Skeletal muscle satellite cell (primary cell): ENCODE results near the gene C1QTNF6.

Experiments
- H3K27me3 ChIP-seq: 2 replicates; pipeline ENCODE4 v1.7.0; 2013; ENCODE audit warnings: low read length; ENCODE audit not compliant: control insufficient read depth, insufficient read depth
- H3K36me3 ChIP-seq: 2 replicates; pipeline ENCODE4 v1.7.0; 2013; ENCODE audit warnings: mild to moderate bottlenecking, control low read depth, low read length; ENCODE audit not compliant: insufficient read depth
- H3K4me1 ChIP-seq: 2 replicates; pipeline ENCODE4 v1.7.0; 2013; ENCODE audit warnings: low read length; ENCODE audit not compliant: control insufficient read depth, insufficient read depth
- H3K4me2 ChIP-seq: 2 replicates; pipeline ENCODE4 v1.7.0; 2013; ENCODE audit warnings: mild to moderate bottlenecking, low read length
- H3K4me3 ChIP-seq: 2 replicates; pipeline ENCODE4 v1.7.0; 2013; ENCODE audit warnings: low read length
- H3K9ac ChIP-seq: 2 replicates; pipeline ENCODE4 v1.7.0; 2013; ENCODE audit warnings: mild to moderate bottlenecking, low read depth, low read length, moderate library complexity
- H3K9me3 ChIP-seq: replicated peaks from 2 replicates; pipeline ENCODE4 v1.7.0; 2013; ENCODE audit warnings: mild to moderate bottlenecking, control low read depth, low read length

C1QTNF6 gene

DNA sequence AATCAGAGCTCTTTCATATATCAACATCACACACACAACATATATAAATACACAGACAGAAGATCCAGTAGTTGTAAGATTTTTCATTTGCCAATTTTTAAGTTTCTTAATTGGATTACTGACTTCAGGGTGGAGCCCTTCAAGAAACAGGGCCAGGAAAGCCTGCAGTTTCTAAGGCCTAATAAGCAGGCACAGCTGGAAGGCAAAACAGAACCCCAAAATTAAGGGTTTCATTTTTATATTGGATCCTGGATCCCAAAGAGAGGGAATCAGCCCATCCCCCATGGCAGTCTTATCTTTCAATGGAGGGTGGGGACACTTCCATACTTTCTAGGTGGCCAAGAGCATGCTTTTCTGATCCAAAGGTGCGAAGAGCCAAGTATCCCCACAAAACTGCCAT is 4.7 kb upstream of the C1QTNF6 start:
- Histone ChIP-seq H3K9me3 (no peaks in the 10 kb centered on the region), H3K4me2 (no peak overlapping the region), H3K27me3 (no peaks in the 10 kb centered on the region), H3K9ac (no peak overlapping the region), H3K4me1 (peaks cover 18% of the 10 kb centered on the region), H3K36me3 (no peaks in the 10 kb centered on the region), H3K4me3 (no peak overlapping the region)

DNA sequence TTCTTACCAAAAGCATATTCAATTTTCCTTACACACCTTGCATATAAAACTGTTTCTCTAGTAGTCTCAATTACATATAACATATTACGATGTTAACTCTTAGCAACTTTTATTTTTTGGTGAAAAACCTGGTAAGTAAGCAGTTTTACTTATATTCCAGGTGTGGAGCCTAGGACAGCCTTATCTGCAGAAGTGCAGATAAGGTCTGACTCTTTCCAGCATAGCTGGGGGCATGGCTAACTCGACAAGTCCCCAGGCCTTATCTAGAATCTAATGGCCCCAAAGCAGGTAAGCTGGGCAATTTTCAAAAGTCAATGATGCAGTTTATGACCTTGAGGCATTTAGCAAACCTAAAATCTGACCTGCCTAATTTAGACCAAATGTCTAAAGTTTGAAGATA is 4.2 kb upstream of the C1QTNF6 start:
- no peak overlapping the region for H3K9ac ChIP-seq
- no peak overlapping the region for H3K4me3 ChIP-seq
- H3K27me3 ChIP-seq = no peaks in the 10 kb centered on the region
- no peak overlapping the region for H3K4me2 ChIP-seq
- no peaks in the 10 kb centered on the region for H3K9me3 ChIP-seq
- H3K36me3 ChIP-seq = no peaks in the 10 kb centered on the region
- peaks cover 18% of the 10 kb centered on the region for H3K4me1 ChIP-seq

DNA sequence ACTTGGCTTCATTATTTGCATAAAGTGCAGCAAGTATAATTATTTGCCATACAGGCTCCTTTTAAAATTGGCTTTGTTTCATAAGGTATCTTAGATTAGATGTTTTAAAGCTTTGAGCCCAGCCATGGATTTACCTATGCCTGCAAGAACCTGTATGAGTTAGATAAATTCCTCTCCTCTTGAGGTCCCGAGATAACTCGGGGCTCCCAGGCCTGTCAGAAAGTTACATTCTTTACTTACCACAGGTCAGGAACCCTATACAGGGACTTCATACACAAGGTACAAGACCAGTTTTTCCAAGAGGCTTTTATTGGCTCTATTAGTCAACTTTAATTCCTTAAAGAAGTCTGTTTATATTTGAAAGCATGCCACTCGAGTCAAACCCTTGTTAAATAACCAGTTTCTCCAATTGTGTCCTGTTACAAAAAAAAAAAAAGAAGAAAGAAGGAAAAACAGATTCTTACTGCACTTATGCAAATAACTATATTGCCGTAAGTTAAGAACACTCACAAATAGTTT is 2.3 kb upstream of the C1QTNF6 start:
- Histone ChIP-seq H3K4me1 (peaks cover 18% of the 10 kb centered on the region), H3K4me2 (no peak overlapping the region)

DNA sequence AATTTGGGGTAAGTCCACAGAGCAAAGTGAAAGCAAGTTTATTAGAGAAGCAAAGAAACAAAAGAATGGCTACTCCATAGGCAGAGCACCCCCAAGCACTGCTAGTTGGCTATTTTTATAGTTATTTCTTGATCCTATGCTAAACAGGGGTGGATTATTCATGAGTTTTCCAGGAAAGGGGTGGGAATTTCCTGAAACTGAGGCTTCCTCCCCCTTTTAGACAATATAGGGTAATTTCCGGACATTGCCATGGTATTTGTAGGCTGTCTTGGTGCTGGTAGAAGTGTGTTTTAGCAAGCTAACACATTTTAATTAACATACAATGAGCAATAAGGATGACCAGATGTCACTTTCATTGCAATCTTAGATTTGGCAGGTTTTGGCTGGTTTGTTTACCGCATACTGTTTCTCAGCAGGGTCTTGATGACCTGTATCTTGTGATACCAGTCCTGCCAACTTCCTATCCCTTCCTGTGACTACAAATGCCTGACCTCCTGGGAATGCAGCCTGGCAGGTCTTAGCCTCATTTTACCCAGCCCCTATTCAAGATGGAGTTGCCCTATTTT is 937 bp upstream of the C1QTNF6 start:
- H3K36me3 ChIP-seq = no peaks in the 10 kb centered on the region
- no peak overlapping the region for H3K9ac ChIP-seq
- peaks cover 18% of the 10 kb centered on the region for H3K4me1 ChIP-seq
- no peak overlapping the region for H3K4me2 ChIP-seq
- H3K27me3 ChIP-seq = no peaks in the 10 kb centered on the region
- H3K4me3 ChIP-seq = no peak overlapping the region
- H3K9me3 ChIP-seq = no peaks in the 10 kb centered on the region

More for the DNA sequence above, 2.3 kb upstream of the C1QTNF6 start:
- Histone ChIP-seq H3K4me3 (no peak overlapping the region), H3K9me3 (no peaks in the 10 kb centered on the region), H3K36me3 (no peaks in the 10 kb centered on the region), H3K9ac (no peak overlapping the region), H3K27me3 (no peaks in the 10 kb centered on the region)

DNA sequence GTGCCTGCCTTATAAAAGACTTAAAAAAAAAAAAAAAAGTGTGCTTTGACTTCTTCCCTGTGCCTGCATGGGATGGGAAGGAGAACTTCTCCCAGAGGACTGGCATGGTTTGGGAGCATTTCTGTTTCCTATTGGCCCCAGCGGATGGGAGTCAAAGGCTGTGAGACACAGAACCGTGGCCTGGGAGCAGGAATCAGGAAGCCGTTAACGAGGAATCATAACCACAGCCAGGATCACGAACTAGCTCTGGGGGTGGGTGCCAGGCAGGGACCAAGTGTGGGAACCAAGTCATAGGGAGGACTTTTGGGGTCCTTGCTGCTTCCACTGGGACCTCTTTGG is 526 bp downstream of the C1QTNF6 start:
- Histone ChIP-seq H3K4me1 (peaks cover 18% of the 10 kb centered on the region), H3K4me2 (peak overlapping the region; percentile 85), H3K27me3 (no peaks in the 10 kb centered on the region), H3K36me3 (no peaks in the 10 kb centered on the region), H3K9me3 (no peaks in the 10 kb centered on the region), H3K4me3 (peak overlapping the region; percentile 66), H3K9ac (peak overlapping the region; percentile 82)

DNA sequence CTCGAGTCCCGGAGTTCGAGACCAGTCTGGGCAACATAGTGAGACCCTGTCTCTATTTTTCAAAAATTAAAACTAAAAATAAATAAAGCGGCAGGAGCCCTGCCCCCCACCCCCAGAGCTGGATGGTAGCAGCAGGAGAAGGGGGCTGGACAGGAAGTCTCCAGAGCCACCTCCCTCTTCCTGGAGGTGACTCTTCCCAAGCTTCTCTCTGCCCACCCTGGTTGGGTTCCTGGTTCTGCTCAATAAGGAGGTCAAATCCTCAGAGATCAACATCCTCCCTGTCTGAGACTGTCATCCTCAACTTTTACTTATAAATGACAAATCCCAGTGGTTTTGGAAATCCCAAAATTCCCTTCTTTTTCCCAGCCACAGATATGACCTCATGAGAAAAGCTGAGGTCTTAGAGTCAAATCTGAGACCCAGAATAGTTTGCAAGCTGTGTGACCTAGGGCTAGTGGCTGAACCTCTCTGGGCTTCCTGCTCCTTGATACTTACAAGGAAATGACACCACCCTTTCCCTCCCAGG is 987 bp downstream of the C1QTNF6 start:
- Histone ChIP-seq H3K4me3 (peak overlapping the region; percentile 66), H3K9ac (peak overlapping the region; percentile 82)

DNA sequence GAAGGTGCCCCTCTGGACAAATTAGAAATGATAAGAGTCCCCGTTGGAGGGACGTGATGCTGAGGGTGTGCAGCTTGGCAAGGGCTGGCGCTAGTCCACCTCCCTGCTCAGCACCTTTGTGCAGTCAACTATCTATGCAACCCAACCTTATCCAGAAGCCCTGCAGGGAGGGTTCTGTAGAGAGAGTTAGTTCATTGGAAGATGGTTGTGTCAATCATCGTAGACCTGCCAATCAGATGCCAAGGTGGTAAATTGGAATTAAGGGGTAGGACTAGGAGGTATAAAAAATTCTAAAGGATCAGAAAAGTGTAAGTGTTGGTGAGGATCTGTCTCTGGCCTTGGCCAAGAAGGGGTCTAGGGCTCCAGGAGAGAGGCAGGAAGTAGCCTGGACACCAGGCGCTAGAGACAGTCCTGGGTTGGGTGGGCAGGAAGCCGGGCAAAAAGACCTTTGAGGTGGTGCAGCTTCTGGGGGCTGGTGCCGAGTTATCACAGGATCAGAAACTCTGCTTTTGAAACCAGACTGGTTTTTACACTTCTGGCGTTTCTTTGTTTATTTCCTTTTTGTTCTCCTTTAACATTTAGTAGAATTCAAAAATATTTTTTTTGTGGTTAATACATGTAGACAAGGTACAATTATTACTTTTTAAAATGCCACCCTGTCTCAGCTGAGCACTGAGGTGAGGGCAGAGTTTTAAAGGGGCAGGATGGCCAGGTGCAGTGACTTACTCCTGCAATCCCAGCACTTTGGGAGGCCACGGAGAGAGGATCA is 1.6 kb downstream of the C1QTNF6 start:
- Histone ChIP-seq H3K36me3 (no peaks in the 10 kb centered on the region), H3K9ac (no peak overlapping the region), H3K4me2 (no peak overlapping the region), H3K4me3 (no peak overlapping the region), H3K27me3 (no peaks in the 10 kb centered on the region), H3K4me1 (peaks cover 18% of the 10 kb centered on the region), H3K9me3 (no peaks in the 10 kb centered on the region)

More for the DNA sequence above, 987 bp downstream of the C1QTNF6 start:
- Histone ChIP-seq H3K36me3 (no peaks in the 10 kb centered on the region), H3K4me1 (peaks cover 18% of the 10 kb centered on the region), H3K4me2 (peak overlapping the region; percentile 85), H3K9me3 (no peaks in the 10 kb centered on the region), H3K27me3 (no peaks in the 10 kb centered on the region)

DNA sequence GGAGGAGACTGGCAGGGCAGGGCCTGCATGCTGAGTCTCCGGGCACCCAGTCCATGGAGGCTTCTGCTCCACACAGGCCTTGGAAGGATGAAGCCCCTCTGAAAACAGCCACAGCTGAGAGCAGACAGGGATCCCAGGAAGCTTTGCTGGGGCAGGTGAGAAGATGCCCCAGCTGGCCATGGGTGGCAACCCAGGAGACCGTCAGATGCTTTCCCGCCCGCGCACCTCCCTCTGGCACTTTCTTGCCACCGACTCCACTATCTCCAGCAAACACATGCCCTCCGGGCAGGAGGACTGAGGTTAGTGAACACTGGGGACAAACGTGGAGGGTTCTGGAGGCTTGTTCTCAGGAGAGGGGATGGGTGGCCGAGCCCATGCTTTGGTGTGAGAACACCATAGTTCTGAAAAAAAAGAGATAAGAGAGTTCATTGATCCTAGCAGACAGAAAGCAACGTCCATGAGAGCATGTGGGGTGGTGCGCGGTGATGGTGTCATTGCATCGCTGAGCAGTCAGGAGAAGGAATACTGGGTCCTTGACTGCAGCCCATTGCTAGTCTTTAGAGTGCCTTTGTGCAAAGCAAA is 2.3 kb downstream of the C1QTNF6 start:
- Histone ChIP-seq H3K27me3 (no peaks in the 10 kb centered on the region), H3K9ac (no peak overlapping the region), H3K4me2 (no peak overlapping the region), H3K4me3 (no peak overlapping the region), H3K36me3 (no peaks in the 10 kb centered on the region), H3K4me1 (peaks cover 18% of the 10 kb centered on the region), H3K9me3 (no peaks in the 10 kb centered on the region)

DNA sequence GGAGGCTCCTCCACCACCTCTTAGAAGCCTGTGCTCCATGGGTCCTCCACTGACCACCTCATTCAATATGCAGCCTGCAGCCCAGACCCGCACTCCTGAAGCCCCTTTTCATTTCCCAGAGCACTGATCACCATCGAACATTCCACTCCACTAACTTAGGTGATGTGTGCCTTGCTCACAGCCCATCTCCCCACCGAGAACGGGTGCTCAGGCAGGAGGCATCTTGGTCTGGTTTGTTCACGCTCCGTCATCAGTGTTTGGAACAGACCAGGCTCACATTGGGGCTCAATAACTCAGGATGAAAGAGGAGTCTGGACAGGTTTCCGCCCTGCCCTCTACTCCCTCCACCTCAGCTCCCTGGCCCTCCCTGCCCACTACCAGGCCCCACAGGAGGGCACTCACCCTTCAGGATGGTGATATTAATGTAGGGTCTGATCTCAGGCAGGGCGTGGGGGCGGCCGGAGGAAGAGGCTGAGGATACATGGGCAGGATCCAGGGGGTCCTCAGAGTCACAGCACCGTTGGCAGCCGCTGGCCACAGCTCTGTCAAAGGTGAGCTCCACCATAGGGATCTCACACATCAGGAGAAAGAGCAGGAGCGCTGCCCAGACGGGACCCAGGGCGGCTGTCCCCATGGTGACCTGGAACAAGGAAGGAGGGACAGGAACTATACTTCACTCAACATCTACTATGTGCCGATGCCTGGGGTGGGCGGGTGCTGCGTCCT is 3.1 kb downstream of the C1QTNF6 start:
- H3K27me3 ChIP-seq = no peaks in the 10 kb centered on the region
- no peak overlapping the region for H3K9ac ChIP-seq
- no peaks in the 10 kb centered on the region for H3K9me3 ChIP-seq
- no peak overlapping the region for H3K4me2 ChIP-seq
- H3K36me3 ChIP-seq = no peaks in the 10 kb centered on the region
- no peak overlapping the region for H3K4me3 ChIP-seq
- H3K4me1 ChIP-seq = peaks cover 18% of the 10 kb centered on the region

DNA sequence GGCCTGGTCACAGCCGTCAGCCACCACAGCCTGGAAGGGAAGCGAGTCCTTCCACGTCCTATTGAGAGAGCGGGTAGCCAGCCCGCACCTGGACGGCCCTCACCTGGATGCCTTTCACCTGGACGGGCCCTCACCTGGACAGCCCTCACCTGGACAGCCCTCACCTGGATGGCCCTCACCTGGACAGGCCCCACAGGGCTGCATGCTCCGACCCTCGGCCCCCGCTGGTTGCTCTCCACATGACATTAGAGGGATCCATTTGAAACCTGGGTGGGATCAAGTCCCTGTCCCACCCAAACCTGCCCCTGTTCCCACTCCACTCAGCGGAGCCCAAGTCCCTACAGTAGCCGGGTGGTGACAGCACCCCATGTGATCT is 3.7 kb downstream of the C1QTNF6 start:
- no peaks in the 10 kb centered on the region for H3K36me3 ChIP-seq
- no peaks in the 10 kb centered on the region for H3K9me3 ChIP-seq
- H3K27me3 ChIP-seq = no peaks in the 10 kb centered on the region
- H3K4me2 ChIP-seq = no peak overlapping the region
- H3K4me1 ChIP-seq = peaks cover 18% of the 10 kb centered on the region
- no peak overlapping the region for H3K4me3 ChIP-seq
- H3K9ac ChIP-seq = no peak overlapping the region
